GM19463 (cell line): ENCODE measurements around the gene RPL18A.

Experiments used
- ATAC-seq: cut with Tn5 transposase; IDR thresholded peaks from one replicate; pipeline ENCODE4 v1.9.1; 2021; ENCODE audit warnings: mild to moderate bottlenecking, moderate library complexity; ENCODE audit not compliant: unreplicated experiment

Gene RPL18A

DNA sequence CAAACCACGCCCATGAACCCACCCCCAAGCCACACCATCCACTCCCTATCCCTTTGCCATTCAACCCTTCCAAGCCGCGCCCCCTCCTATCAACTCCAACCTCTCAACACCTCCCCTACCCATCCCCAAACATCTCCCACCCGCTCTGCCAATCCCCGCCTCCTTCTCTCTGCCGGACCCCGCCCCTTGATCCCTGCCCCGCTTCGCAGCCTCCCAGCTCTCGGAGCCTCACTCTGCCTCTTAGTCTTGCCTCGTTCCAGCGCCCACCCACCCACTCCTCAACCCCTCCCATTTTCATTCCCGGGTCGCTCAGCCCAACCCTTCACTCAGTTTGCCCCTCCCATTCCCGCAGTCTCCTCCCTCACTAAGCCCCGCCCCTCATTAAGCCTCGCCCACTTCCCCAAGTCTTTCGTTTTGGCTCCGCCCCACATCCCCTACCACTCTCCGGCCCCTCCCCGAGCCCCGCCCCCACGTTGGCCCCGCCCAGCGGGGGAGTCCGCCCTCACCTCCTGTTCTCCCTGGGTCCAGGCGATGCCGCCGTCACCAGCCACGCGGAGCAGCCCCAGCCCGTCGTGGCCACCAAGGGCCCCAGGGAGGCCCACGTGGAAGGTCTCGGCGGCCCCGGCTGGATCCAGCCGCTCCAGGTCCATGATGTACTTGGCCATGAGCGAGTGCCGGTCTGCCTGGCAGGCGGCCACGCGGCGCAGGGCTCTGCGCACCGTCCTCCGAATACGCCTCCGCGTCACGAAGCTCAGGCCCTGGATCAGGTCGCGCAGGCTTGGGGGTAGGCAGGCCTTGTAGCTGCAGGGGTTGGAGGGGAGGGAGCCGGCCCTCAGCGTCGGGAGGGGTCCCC lies 17.7 kb upstream of the RPL18A start:
- ATAC-seq: no peak

DNA sequence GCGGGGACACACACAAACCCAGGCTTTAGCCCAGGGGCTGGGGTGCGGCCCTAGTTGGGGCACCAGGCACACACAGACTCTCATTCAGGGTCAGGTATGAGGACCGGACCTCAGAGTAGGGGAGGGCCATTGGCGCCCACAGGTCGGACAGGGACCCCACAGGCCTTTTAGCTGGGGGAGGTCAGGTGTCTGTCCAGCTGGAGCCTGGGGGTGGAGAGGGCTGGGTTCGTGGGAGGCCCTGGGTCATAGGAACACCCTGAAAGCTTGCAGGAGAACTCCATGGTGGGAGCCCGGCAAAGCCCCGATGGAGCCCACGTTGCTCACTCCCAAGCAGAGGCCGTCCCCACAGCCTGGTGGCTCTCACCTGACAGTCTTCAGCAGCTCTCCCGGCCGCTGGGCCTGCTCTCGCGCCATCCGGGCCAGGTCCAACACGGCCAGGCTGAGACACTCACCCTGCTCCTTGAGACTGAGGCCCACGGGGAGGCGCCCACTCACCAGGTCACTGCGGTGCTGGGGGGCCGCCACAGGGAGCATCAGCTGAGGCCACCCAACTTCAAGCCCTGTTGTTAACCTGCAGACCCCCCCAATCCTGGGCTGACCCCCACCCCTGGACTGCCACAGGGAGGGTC lies 16.9 kb upstream of the RPL18A start:
- ATAC-seq: no peak

GRCh38 chr19:17843292-17843827 lies 16.4 kb upstream of the RPL18A start:
- ATAC-seq: no peak

GRCh38 chr19:17843908-17844490 lies 15.7 kb upstream of the RPL18A start:
- ATAC-seq: no peak

GRCh38 chr19:17846146-17846545 lies 13.6 kb upstream of the RPL18A start:
- no peak for ATAC-seq

- peak; percentile 68 for ATAC-seq
Observed at GRCh38 chr19:17847538-17848366, 12.0 kb upstream of the RPL18A start, which contains the start of gene JAK3. Gene JAK3 (minus strand): TSS chr19:17847982. CDS start chr19:17844417, 3,565 bp downstream.

- ATAC-seq: no peak
Observed at GRCh38 chr19:17848595-17849292, 11.0 kb upstream of the RPL18A start.

DNA sequence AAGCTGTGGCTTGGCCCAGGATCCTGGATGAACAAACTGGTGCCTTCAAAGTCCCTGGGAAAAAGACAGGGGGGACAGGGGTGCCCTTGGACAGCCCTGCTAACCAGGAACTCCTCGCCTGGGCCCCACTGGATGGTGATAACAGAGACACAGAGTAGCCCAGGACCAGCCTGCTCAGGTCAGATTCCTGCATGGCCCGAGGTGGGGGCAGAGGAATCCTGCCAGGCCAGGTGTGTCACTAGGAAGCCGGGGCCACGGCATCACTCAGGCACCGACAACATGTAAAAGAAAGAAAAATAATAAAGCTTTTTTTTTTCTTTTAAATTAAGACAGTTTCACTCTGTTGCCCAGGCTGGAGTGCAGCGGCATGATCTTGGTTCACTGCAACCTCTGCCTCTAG lies 5.6 kb upstream of the RPL18A start:
- ATAC-seq: no peak

GRCh38 chr19:17855280-17856152 lies 4.2 kb upstream of the RPL18A start:
- no peak for ATAC-seq

GRCh38 chr19:17860331-17860992 lies 752 bp downstream of the RPL18A start:
- ATAC-seq: no peak

DNA sequence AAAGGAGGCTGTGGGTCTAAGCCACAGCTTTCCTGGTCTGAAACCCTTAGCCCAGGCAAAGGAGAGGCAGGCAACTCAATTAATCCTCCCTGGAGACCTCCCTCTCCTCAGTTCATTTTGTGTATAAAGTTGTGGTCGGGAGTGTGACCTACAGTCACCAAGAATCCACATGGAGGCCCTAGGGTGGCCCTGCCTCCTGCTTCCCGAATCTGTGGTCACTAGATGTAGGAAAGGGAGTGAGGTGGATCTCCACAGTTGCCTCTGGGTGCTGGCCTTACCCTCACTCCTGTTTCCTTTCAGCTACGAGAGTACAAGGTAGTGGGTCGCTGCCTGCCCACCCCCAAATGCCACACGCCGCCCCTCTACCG lies 1.3 kb downstream of the RPL18A start:
- ATAC-seq: no peak

DNA sequence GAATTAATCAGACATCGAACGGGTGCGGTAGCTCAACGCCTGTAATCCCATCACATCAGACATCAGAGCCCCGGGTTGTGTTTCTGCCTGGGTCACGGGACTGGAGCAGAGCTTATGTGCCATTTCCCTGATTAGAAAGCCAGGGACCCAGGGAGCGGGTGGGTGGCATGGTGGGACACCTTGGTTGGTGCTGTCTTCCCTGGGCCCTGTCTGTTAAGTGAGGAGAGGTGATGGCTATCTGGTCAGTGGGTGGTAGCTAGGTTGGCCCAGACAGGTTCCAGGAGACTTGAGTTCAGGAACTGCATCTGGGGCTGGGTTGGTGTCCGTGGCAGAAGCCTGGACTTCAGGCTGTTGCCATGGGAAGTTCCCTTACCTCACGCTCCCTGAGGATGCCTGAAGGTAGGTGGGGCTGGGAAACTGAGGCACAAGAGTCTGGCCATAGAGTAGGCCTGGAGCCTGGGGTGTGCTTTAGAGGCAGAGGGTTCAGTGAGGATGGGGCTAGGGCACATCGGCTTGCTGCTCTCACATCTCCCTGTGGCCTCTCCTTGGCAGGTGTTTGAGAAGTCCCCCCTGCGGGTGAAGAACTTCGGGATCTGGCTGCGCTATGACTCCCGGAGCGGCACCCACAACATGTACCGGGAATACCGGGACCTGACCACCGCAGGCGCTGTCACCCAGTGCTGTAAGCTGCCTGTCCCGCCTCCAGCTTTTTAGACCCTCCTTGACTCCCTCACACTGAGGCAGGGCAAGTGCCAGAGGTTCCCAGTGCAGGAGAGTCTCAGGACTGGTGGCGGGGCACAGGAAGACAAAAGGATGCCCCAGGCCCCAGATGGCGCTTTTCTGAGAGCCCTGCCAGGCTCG lies 2.1 kb downstream of the RPL18A start:
- ATAC-seq: no peak

- no peak for ATAC-seq
Observed at GRCh38 chr19:17862711-17863519, 3.2 kb downstream of the RPL18A start.

GRCh38 chr19:17863520-17864182 lies 3.9 kb downstream of the RPL18A start:
- no peak for ATAC-seq

- no peak for ATAC-seq
Observed at GRCh38 chr19:17865364-17866311, 5.9 kb downstream of the RPL18A start.
